T-helper 17 cell (primary cell): ENCODE results near the gene TSHR. TPM values are rescaled to one million over a fixed set of nuclear protein-coding genes. Genes with fewer than 3 reads are reported as not detected.
"Not testable (repeated sequence)": the region's sequence is repeated elsewhere in the genome, so short reads cannot be mapped to it uniquely, and the experiment has no call there.

Experiments
- ATAC-seq: fragments of 150-1000 bp; cut with Tn5 transposase; 2 replicates; pipeline ENCODE4 v1.10.0; 2021; ENCODE audit warnings: mild to moderate bottlenecking, moderate library complexity
- DNase-seq, 3 donors: peaks; one replicate each; pipeline versions ENCODE4 v3.0.0 to v3.0.0-alpha.2; 2020 to 2021
- H3K9me3 ChIP-seq: one replicate; pipeline ENCODE4 v1.7.0; 2013; ENCODE audit warnings: low read length, mild to moderate bottlenecking; ENCODE audit not compliant: control insufficient read depth, poor library complexity, severe bottlenecking
- H3K27ac Mint-ChIP-seq: one replicate; pipeline ENCODE4 v1.8.0; 2022; ENCODE audit warnings: mild to moderate bottlenecking, moderate library complexity, mixed read lengths
- H3K27me3 Mint-ChIP-seq: one replicate; pipeline ENCODE4 v1.8.0; 2022; ENCODE audit warnings: mixed read lengths
- H3K36me3 Mint-ChIP-seq: one replicate; pipeline ENCODE4 v1.8.0; 2022; ENCODE audit warnings: low read depth, mixed read lengths
- H3K4me1 Mint-ChIP-seq: one replicate; pipeline ENCODE4 v1.8.0; 2022; ENCODE audit warnings: mild to moderate bottlenecking, mixed read lengths
- H3K4me3 Mint-ChIP-seq: one replicate; pipeline ENCODE4 v1.8.0; 2022; ENCODE audit warnings: mild to moderate bottlenecking, moderate library complexity, mixed read lengths
- total RNA-seq, 4 donors: library from RNA in 2 of 4; stranded (reverse) in 2 of 4; gene quantifications; one replicate each; pipeline ENCODE4 v1.2.3 and lab custom pipeline; 2022 to 2026

TSHR gene
- total RNA-seq, 2 donors from 2014 or later = 0.13 to 0.50 TPM

GRCh38 chr14:81018684-81019083, 63.3 kb downstream of the TSHR start:
- no peak overlapping the region for H3K27ac Mint-ChIP-seq
- ATAC-seq = no peak
- peaks cover 3% of the 10 kb centered on the region for H3K9me3 ChIP-seq
- peaks cover 2% of the 10 kb centered on the region for H3K4me1 Mint-ChIP-seq
- H3K4me3 Mint-ChIP-seq = no peak overlapping the region
- no peak for DNase-seq
- H3K27me3 Mint-ChIP-seq = peaks cover 37% of the 10 kb centered on the region
- no peaks in the 10 kb centered on the region for H3K36me3 Mint-ChIP-seq

- not testable (repeated sequence) for H3K4me1 Mint-ChIP-seq, H3K27ac Mint-ChIP-seq, H3K36me3 Mint-ChIP-seq, DNase-seq, H3K9me3 ChIP-seq, H3K4me3 Mint-ChIP-seq, ATAC-seq
- peaks cover 37% of the 10 kb centered on the region for H3K27me3 Mint-ChIP-seq
Observed at GRCh38 chr14:81019113-81019512, 63.7 kb downstream of the TSHR start.

- no peak overlapping the region for H3K4me3 Mint-ChIP-seq
- no peaks in the 10 kb centered on the region for H3K36me3 Mint-ChIP-seq
- H3K27me3 Mint-ChIP-seq = peaks cover 29% of the 10 kb centered on the region
- peaks cover 2% of the 10 kb centered on the region for H3K4me1 Mint-ChIP-seq
- ATAC-seq = no peak
- no peak overlapping the region for H3K27ac Mint-ChIP-seq
- H3K9me3 ChIP-seq = no peaks in the 10 kb centered on the region
- no peak for DNase-seq
Observed at GRCh38 chr14:81023095-81023710, 67.8 kb downstream of the TSHR start.

DNA sequence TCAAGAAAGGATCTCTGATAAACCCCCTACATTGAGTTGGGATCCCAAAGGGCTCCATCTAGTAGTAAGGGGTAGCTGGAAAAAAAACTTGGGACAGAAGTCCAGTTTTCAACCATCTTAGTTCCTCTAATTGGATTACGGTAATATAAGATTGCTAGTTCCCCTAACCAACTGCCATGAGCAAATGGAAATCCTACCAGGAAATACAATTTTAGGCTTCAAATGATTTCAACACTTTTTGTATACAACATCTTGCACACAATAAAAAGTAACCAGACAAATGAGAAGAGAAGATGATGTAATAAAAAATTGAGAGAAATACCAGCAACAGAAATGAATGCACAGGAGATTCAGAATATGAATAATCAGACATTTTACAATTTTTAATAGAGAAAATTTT, 73.0 kb downstream of the TSHR start:
- Mint-ChIP-seq H3K27ac (no peak overlapping the region), H3K4me1 (no peaks in the 10 kb centered on the region), H3K36me3 (no peaks in the 10 kb centered on the region), H3K27me3 (peaks cover 24% of the 10 kb centered on the region), H3K4me3 (no peak overlapping the region)
- ATAC-seq (no peak), DNase-seq (no peak)
- no peaks in the 10 kb centered on the region for H3K9me3 ChIP-seq

DNA sequence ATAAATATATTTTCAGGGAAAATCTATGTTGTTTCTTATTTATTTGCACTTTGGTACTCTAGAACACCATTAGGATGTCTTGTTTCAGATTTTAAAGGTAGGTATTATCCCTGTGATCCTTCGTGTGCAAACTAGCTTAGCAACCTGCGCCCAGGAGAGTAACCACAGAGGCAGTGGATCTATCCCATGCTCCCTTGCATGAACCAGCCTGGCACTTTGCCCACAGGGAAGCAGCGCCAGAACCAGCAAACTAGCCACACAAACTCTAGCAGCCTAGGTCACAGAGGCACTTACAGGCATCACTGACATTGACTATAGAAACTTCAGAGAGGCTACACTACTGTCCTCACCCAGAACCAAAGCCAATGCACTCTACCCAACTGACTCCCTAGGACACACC, 76.1 kb downstream of the TSHR start:
- no peak overlapping the region for H3K27ac Mint-ChIP-seq
- ATAC-seq = no peak
- H3K36me3 Mint-ChIP-seq = no peaks in the 10 kb centered on the region
- H3K4me1 Mint-ChIP-seq = no peaks in the 10 kb centered on the region
- no peak overlapping the region for H3K4me3 Mint-ChIP-seq
- peaks cover 15% of the 10 kb centered on the region for H3K27me3 Mint-ChIP-seq
- no peak for DNase-seq
- no peaks in the 10 kb centered on the region for H3K9me3 ChIP-seq

GRCh38 chr14:81033698-81034240, 78.3 kb downstream of the TSHR start:
- no peak for ATAC-seq
- no peak for DNase-seq
- Mint-ChIP-seq H3K27me3 (peaks cover 10% of the 10 kb centered on the region), H3K36me3 (no peaks in the 10 kb centered on the region), H3K4me1 (no peaks in the 10 kb centered on the region), H3K27ac (no peak overlapping the region), H3K4me3 (no peak overlapping the region)
- no peaks in the 10 kb centered on the region for H3K9me3 ChIP-seq

DNA sequence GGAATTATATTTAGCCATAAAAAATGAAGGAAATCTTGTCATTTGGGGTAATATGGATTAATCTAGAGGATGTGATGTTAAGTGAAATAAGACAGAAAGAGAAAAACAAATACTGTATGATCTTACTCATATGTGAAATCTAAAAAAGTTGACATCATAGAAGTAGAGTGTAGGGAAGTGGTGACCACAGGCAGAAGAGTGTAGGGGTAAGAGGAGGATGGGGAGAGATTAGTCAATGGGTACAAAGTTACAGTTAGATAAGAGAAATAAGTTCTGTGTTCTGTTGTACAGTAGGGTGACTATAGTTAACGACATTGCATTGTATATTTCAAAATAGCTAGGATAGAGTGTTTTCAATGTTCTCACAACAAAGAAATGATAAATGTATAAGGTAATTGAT, 87.0 kb downstream of the TSHR start:
- DNase-seq (no peak), ATAC-seq (no peak)
- H3K9me3 ChIP-seq = no peaks in the 10 kb centered on the region
- H3K4me3 Mint-ChIP-seq = no peak overlapping the region
- no peaks in the 10 kb centered on the region for H3K27me3 Mint-ChIP-seq
- no peak overlapping the region for H3K27ac Mint-ChIP-seq
- peaks cover 2% of the 10 kb centered on the region for H3K36me3 Mint-ChIP-seq
- peaks cover 3% of the 10 kb centered on the region for H3K4me1 Mint-ChIP-seq

- no peaks in the 10 kb centered on the region for H3K4me1 Mint-ChIP-seq
- no peak for DNase-seq
- ATAC-seq = no peak
- no peaks in the 10 kb centered on the region for H3K9me3 ChIP-seq
- no peak overlapping the region for H3K4me3 Mint-ChIP-seq
- no peak overlapping the region for H3K27ac Mint-ChIP-seq
- peaks cover 2% of the 10 kb centered on the region for H3K36me3 Mint-ChIP-seq
- peaks cover 5% of the 10 kb centered on the region for H3K27me3 Mint-ChIP-seq
Observed at GRCh38 chr14:81051547-81051946, 96.1 kb downstream of the TSHR start.

- not testable (repeated sequence) for ATAC-seq
Observed at GRCh38 chr14:81054057-81054456, 98.6 kb downstream of the TSHR start.

DNA sequence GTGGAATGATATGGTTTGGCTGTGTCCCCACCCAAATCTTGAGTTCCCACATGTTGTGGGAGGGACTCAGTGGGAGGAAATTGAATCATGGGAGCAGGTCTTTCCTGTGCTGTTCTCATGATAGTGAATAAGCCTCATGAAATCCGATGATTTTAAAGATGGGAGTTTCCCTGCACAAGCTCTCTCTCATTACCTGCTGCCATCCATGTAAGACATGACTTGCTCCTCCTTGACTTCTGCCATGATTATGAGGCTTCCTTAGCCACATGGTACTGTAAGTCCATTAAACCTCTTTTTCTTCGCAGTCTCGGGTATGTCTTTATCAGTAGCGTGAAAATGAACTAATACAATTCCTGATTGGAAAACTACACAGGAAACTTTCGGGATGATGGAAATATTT, 100.5 kb downstream of the TSHR start:
- H3K4me1 Mint-ChIP-seq = no peaks in the 10 kb centered on the region
- peaks cover 4% of the 10 kb centered on the region for H3K27me3 Mint-ChIP-seq
- DNase-seq (no peak), ATAC-seq (no peak)
- H3K27ac Mint-ChIP-seq = no peak overlapping the region
- no peak overlapping the region for H3K4me3 Mint-ChIP-seq
- H3K9me3 ChIP-seq = no peaks in the 10 kb centered on the region
- H3K36me3 Mint-ChIP-seq = peaks cover 2% of the 10 kb centered on the region

More at GRCh38 chr14:81054057-81054456, 98.6 kb downstream of the TSHR start:
- H3K4me1 Mint-ChIP-seq, H3K9me3 ChIP-seq, H3K27ac Mint-ChIP-seq, H3K36me3 Mint-ChIP-seq, DNase-seq, H3K27me3 Mint-ChIP-seq, H3K4me3 Mint-ChIP-seq: not testable (repeated sequence)

GRCh38 chr14:81062380-81062779, 107.0 kb downstream of the TSHR start:
- Mint-ChIP-seq H3K27ac (no peak overlapping the region), H3K4me1 (no peaks in the 10 kb centered on the region), H3K27me3 (peaks cover 4% of the 10 kb centered on the region), H3K36me3 (no peaks in the 10 kb centered on the region), H3K4me3 (no peak overlapping the region)
- ATAC-seq = no peak
- H3K9me3 ChIP-seq = no peaks in the 10 kb centered on the region
- no peak for DNase-seq

DNA sequence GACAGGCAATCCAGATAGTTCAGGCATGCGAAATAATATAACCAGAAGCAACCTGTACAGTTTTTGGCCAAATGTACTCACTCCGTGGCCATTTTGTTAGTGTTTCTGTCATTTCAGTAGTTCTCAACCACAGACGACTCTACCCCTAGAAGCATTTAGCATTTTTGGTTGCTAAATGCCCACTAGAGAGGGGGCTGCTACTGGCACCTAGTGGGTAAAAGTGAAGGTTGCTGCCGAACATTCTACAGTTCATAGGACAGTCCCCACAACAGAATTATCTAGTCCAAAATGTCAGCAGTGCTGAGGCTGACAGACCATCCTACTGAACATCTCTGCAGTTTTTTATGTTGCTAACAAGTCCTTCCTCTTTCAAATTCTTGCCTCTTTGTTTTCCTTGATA, 107.4 kb downstream of the TSHR start:
- Mint-ChIP-seq H3K27me3 (peaks cover 4% of the 10 kb centered on the region), H3K4me3 (no peak overlapping the region), H3K36me3 (no peaks in the 10 kb centered on the region), H3K27ac (no peak overlapping the region), H3K4me1 (no peaks in the 10 kb centered on the region)
- H3K9me3 ChIP-seq = no peaks in the 10 kb centered on the region
- no peak for ATAC-seq
- DNase-seq = no peak

DNA sequence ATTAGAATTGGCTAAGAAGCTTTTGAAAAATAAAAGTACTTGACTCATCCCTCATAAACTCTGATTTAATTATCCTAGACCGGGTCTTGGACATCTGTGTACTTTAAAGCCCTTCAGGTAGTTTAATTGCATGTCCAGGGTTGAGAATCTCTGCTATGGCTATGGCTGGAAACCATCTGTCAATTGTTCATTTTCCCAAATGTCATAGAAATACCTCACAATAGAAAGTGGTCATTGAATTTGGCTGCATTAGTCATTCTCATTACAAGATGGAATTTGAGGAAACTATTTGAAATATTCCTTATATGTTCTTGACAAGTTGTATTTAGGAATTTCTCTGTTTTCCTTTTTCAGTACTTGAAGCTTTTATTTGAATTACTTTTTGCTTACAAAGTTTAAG, 111.3 kb downstream of the TSHR start:
- H3K9me3 ChIP-seq = no peaks in the 10 kb centered on the region
- no peaks in the 10 kb centered on the region for H3K27me3 Mint-ChIP-seq
- H3K4me1 Mint-ChIP-seq = no peaks in the 10 kb centered on the region
- ATAC-seq (no peak), DNase-seq (no peak)
- H3K4me3 Mint-ChIP-seq = no peak overlapping the region
- H3K36me3 Mint-ChIP-seq = no peaks in the 10 kb centered on the region
- H3K27ac Mint-ChIP-seq = no peak overlapping the region

- no peaks in the 10 kb centered on the region for H3K36me3 Mint-ChIP-seq
- no peaks in the 10 kb centered on the region for H3K27me3 Mint-ChIP-seq
- ATAC-seq (no peak), DNase-seq (no peak)
- no peak overlapping the region for H3K4me3 Mint-ChIP-seq
- no peaks in the 10 kb centered on the region for H3K4me1 Mint-ChIP-seq
- H3K27ac Mint-ChIP-seq = no peak overlapping the region
- H3K9me3 ChIP-seq = no peaks in the 10 kb centered on the region
Observed at GRCh38 chr14:81067156-81067555, 111.7 kb downstream of the TSHR start.
